ENCODE measurements around the gene KCNMB3.
"Not testable (repeated sequence)": the region's sequence is repeated elsewhere in the genome, so short reads cannot be mapped to it uniquely, and the experiment has no call there.

The KCNMB3 gene

GRCh38 chr3:179264449-179264848 lies 13.5 kb upstream of the KCNMB3 start:
- DNase-seq (ENCODE audit: low spot score) = no peak

GRCh38 chr3:179263134-179263533 lies 12.2 kb upstream of the KCNMB3 start:
- no peak for DNase-seq (ENCODE audit: low spot score)

GRCh38 chr3:179260949-179261765 lies 10.2 kb upstream of the KCNMB3 start:
- peak; percentile 73 for DNase-seq (ENCODE audit: low spot score)

- DNase-seq (ENCODE audit: low spot score) = not testable (repeated sequence)
These were observed 9.2 kb upstream of the KCNMB3 start for GRCh38 chr3:179259959-179260756.

GRCh38 chr3:179258820-179259219 lies 7.9 kb upstream of the KCNMB3 start:
- DNase-seq (ENCODE audit: low spot score) = no peak

GRCh38 chr3:179257742-179258141 lies 6.8 kb upstream of the KCNMB3 start:
- not testable (repeated sequence) for DNase-seq (ENCODE audit: low spot score)

GRCh38 chr3:179256813-179257212 lies 5.9 kb upstream of the KCNMB3 start:
- DNase-seq (ENCODE audit: low spot score) = no peak

- DNase-seq (ENCODE audit: low spot score) = no peak
These were observed 3.5 kb downstream of the KCNMB3 start for GRCh38 chr3:179247289-179248015.

GRCh38 chr3:179244878-179245277 lies 6.0 kb downstream of the KCNMB3 start:
- DNase-seq (ENCODE audit: low spot score) = no peak

- not testable (repeated sequence) for DNase-seq (ENCODE audit: low spot score)
These were observed 8.1 kb downstream of the KCNMB3 start for GRCh38 chr3:179242859-179243258.

- not testable (repeated sequence) for DNase-seq (ENCODE audit: low spot score)
These were observed 10.6 kb downstream of the KCNMB3 start for GRCh38 chr3:179240299-179240698.

- DNase-seq (ENCODE audit: low spot score) = no peak
These were observed 14.1 kb downstream of the KCNMB3 start for GRCh38 chr3:179236669-179237301.

- no peak for DNase-seq (ENCODE audit: low spot score)
These were observed 16.7 kb downstream of the KCNMB3 start for GRCh38 chr3:179234199-179234598.

- DNase-seq (ENCODE audit: low spot score) = no peak
These were observed 17.9 kb downstream of the KCNMB3 start for GRCh38 chr3:179233043-179233442.

- no peak for DNase-seq (ENCODE audit: low spot score)
These were observed 21.7 kb downstream of the KCNMB3 start for GRCh38 chr3:179229177-179229576.

GRCh38 chr3:179227349-179227748 lies 23.6 kb downstream of the KCNMB3 start:
- DNase-seq (ENCODE audit: low spot score) = no peak

GRCh38 chr3:179224584-179224983 lies 26.3 kb downstream of the KCNMB3 start:
- DNase-seq (ENCODE audit: low spot score) = no peak

GRCh38 chr3:179223548-179223947 lies 27.4 kb downstream of the KCNMB3 start:
- DNase-seq (ENCODE audit: low spot score) = no peak

- DNase-seq (ENCODE audit: low spot score) = not testable (repeated sequence)
These were observed 32.7 kb downstream of the KCNMB3 start for GRCh38 chr3:179218213-179218612.

- not testable (repeated sequence) for DNase-seq (ENCODE audit: low spot score)
These were observed 35.4 kb downstream of the KCNMB3 start for GRCh38 chr3:179215550-179215949.

GRCh38 chr3:179200790-179201189 lies 50.1 kb downstream of the KCNMB3 start:
- DNase-seq (ENCODE audit: low spot score) = no peak

- no peak for DNase-seq (ENCODE audit: low spot score)
These were observed 54.2 kb downstream of the KCNMB3 start for GRCh38 chr3:179196700-179197099.

Data from D341Med (cell line).